T-cell (primary cell): ENCODE data around the gene SNX25. TPM values are rescaled to one million over a fixed set of nuclear protein-coding genes. Genes with fewer than 3 reads are reported as not detected.

ENCODE experiments used
- ATAC-seq, 4 experiments: fragments of 200-7000 bp in 3 of 4; fragments of 150-1000 bp in 1 of 4; cut with Tn5 transposase; replicated peaks in 1 of 4; 1 replicate in 3 of 4; 2 replicates in 1 of 4; pipeline ENCODE4 v1.10.0; 2021; ENCODE audit warnings: moderate library complexity in 3 of 4, mild to moderate bottlenecking in 2 of 4, moderate number of reproducible peaks in 1 of 4
- CTCF ChIA-PET, 2 donors: fragments of 300-600 bp; sonication (Branson Sonifier 250); formaldehyde crosslinking; loops; one replicate each; lab custom pipeline; 2022; ENCODE audit warnings: antibody characterized with exemption in 2 of 2; lab: Charles Lee
- POLR2A ChIA-PET, 2 donors: fragments of 300-600 bp; sonication (Branson Sonifier 250); formaldehyde crosslinking; loops; one replicate each; lab custom pipeline; 2022; ENCODE audit warnings: antibody characterized with exemption in 2 of 2; lab: Charles Lee
- DNase-seq, 35 experiments: peaks; one replicate each; pipeline versions ENCODE4 v3.0.0 to v3.0.0-alpha.2; 2013 to 2023
- H3K27ac ChIP-seq: one replicate; pipeline ENCODE4 v1.5.1; 2013; ENCODE audit warnings: low read length
- H3K27me3 ChIP-seq, 2 experiments: replicated peaks in 1 of 2; 1 replicate in 1 of 2; 2 replicates in 1 of 2; pipeline versions ENCODE4 v1.6.1 to v1.7.0; 2013; ENCODE audit warnings: low read length in 1 of 2, mixed read lengths in 1 of 2; ENCODE audit not compliant: control insufficient read depth in 2 of 2, insufficient read depth in 2 of 2; ENCODE audit errors: extremely low read depth in 1 of 2
- H3K36me3 ChIP-seq, 2 donors: 1 replicate in 1 of 2; 2 replicates in 1 of 2; pipeline versions ENCODE4 v1.6.1 to v1.7.0; 2013; ENCODE audit warnings: low read length in 1 of 2; ENCODE audit not compliant: control insufficient read depth in 2 of 2, insufficient read depth in 1 of 2; ENCODE audit errors: extremely low read depth in 1 of 2
- H3K4me1 ChIP-seq, 2 experiments: 1 replicate in 1 of 2; 2 replicates in 1 of 2; pipeline versions ENCODE4 v1.6.1 to v1.7.0; 2013; ENCODE audit warnings: low read length in 2 of 2, mixed read lengths in 1 of 2; ENCODE audit not compliant: insufficient read depth in 2 of 2, control insufficient read depth in 1 of 2; ENCODE audit errors: extremely low read depth in 1 of 2
- H3K4me3 ChIP-seq, 2 donors: 1 replicate in 1 of 2; 2 replicates in 1 of 2; pipeline versions ENCODE4 v1.5.1 to v1.7.0; 2013; ENCODE audit warnings: mild to moderate bottlenecking in 2 of 2, low read length in 1 of 2, moderate library complexity in 1 of 2; ENCODE audit not compliant: control insufficient read depth in 1 of 2; ENCODE audit errors: extremely low read depth in 1 of 2
- H3K9me3 ChIP-seq: 2 replicates; pipeline ENCODE4 v1.7.0; 2013
- H3K27ac Mint-ChIP-seq, 2 donors: one replicate each; pipeline ENCODE4 v1.8.0; 2020 to 2021; ENCODE audit warnings: mild to moderate bottlenecking in 2 of 2, mixed read lengths in 2 of 2
- H3K27me3 Mint-ChIP-seq, 2 donors: one replicate each; pipeline ENCODE4 v1.8.0; 2021 to 2022; ENCODE audit warnings: mixed read lengths in 2 of 2
- H3K36me3 Mint-ChIP-seq: one replicate; pipeline ENCODE4 v1.8.0; 2021; ENCODE audit warnings: mixed read lengths
- H3K4me1 Mint-ChIP-seq, 3 donors: one replicate each; pipeline ENCODE4 v1.8.0; 2020 to 2022; ENCODE audit warnings: mixed read lengths in 3 of 3, mild to moderate bottlenecking in 1 of 3
- H3K4me3 Mint-ChIP-seq, 3 donors: one replicate each; pipeline ENCODE4 v1.8.0; 2020 to 2022; ENCODE audit warnings: mild to moderate bottlenecking in 3 of 3, mixed read lengths in 3 of 3, moderate library complexity in 3 of 3
- H3K9me3 Mint-ChIP-seq, 3 donors: one replicate each; pipeline ENCODE4 v1.8.0; 2020 to 2022; ENCODE audit warnings: mixed read lengths in 3 of 3
- WGBS: methylation state at CpG from one replicate; pipeline ENCODE4 v1.1.5; 2013; ENCODE audit warnings: missing lambda C conversion rate; ENCODE audit not compliant: insufficient coverage; 5-methylcytosine and 5-hydroxymethylcytosine counted together
- total RNA-seq, 35 experiments: library from RNA in 6 of 35; stranded (reverse) in 6 of 35; fragments of 120-200 nt in 1 of 35; gene quantifications; one replicate each; pipeline versions ENCODE4 v1.2.1 to v1.2.4 and lab custom pipeline; 2013 to 2026

Gene SNX25
- total RNA-seq, 5 donors from 2014 or later (not counting 1 experiment from before 2014, with no cell fraction given), result 14.0 to 19.3 (median 16.4) TPM

DNA sequence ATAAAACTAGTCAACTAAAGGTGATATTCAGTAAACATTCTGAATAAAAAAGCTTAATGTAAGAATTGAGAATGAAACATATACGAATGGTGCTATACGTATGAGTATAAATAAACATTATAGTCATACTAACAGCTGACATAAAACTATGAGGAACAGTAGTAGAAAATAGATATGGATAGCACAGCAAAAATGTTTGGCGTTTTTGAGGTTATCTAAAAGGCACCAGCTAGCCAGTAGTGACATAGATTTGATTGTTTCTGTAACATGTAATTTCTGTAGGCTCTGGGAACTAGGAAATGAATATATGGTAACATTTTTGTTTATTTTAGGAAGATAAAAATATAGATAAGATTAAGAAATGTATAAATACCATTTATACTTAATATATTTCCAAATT is 69.3 kb downstream of the SNX25 start:
- no peak overlapping the region for H3K27ac Mint-ChIP-seq
- H3K27me3 ChIP-seq, result no peaks in the 10 kb centered on the region
- no peaks in the 10 kb centered on the region for H3K4me1 ChIP-seq
- no peaks in the 10 kb centered on the region for H3K9me3 ChIP-seq
- H3K27me3 Mint-ChIP-seq, result no peaks in the 10 kb centered on the region
- no peak overlapping the region for H3K4me3 Mint-ChIP-seq
- no CpG with 5 or more reads among the region's 3 CpGs for WGBS
- no peak for ATAC-seq
- POLR2A ChIA-PET, result interaction anchor here in 1 of 2 donors (0.8 kb wide), 1 partner anchor 21 kb away, joined by 3 read pairs; no protein-coding TSS in a partner anchor
- H3K4me3 ChIP-seq, result no peak overlapping the region
- DNase-seq, result no peak
- no peak overlapping the region for H3K27ac ChIP-seq
- H3K36me3 Mint-ChIP-seq, result peaks cover 26% of the 10 kb centered on the region
- peaks cover 4 to 6% (median 4%) of the 10 kb centered on the region in 3 donors for H3K4me1 Mint-ChIP-seq
- peaks cover 0 to 5% of the 10 kb centered on the region in 2 donors for H3K36me3 ChIP-seq
- no peaks in the 10 kb centered on the region for H3K9me3 Mint-ChIP-seq
- CTCF ChIA-PET, result no interaction called here

DNA sequence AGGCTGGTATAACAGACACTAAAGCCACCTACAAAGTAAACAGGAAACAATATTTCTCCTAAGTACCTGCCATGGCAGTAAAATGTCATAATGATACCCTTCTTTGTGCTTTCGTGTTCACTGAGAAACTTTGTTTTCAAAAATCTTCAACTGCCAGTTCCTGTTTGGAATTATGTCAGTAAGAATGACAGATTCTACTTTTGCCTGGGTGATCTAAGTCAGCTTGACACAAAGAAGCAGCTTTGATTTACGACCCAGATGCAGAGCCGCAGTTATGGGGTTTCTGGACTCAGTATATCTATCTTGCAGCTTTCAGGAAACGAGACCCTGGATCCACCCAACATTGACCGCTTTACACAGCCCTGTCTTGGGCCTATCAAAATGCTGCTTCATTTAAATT is 71.2 kb downstream of the SNX25 start:
- POLR2A ChIA-PET, result no interaction called here
- H3K4me3 Mint-ChIP-seq, result no peak overlapping the region
- ATAC-seq (no peak), DNase-seq (no peak)
- peaks cover 4 to 6% (median 4%) of the 10 kb centered on the region in 3 donors for H3K4me1 Mint-ChIP-seq
- no peak overlapping the region for H3K27ac Mint-ChIP-seq
- peaks cover 0 to 5% of the 10 kb centered on the region in 2 donors for H3K36me3 ChIP-seq
- H3K27me3 Mint-ChIP-seq, result no peaks in the 10 kb centered on the region
- no peaks in the 10 kb centered on the region for H3K9me3 ChIP-seq
- WGBS, result 55% methylated on average over 5 of the region's 5 CpGs
- H3K27me3 ChIP-seq, result no peaks in the 10 kb centered on the region
- no peak overlapping the region for H3K27ac ChIP-seq
- CTCF ChIA-PET, result no interaction called here
- H3K36me3 Mint-ChIP-seq, result peaks cover 27% of the 10 kb centered on the region
- no peaks in the 10 kb centered on the region for H3K9me3 Mint-ChIP-seq
- no peaks in the 10 kb centered on the region for H3K4me1 ChIP-seq
- no peak overlapping the region for H3K4me3 ChIP-seq

DNA sequence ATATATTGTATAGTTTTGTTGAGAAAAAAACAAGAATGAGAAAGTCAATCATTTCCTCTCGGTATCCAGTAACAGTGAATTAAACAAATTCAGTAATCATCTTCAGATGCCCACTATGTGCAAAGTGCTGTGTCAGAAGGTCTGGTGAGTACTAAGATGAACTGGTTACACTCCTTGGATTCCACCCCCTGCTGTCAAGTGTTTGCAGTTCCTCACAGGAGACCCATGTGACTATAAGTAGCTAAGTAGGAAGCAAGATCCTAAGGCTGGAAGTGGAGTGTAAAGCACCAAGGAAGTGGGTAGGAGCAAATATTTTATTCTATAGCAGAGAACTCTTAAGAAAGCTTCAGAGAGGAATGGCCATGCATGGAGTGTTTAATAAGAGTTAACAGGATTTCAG is 73.6 kb downstream of the SNX25 start:
- Histone ChIP-seq H3K27ac (no peak overlapping the region), H3K27me3 (no peaks in the 10 kb centered on the region), H3K4me3 (no peak overlapping the region), H3K4me1 (no peaks in the 10 kb centered on the region), H3K36me3 (peaks cover 0 to 5% of the 10 kb centered on the region in 2 donors), H3K9me3 (no peaks in the 10 kb centered on the region)
- H3K9me3 Mint-ChIP-seq, result no peaks in the 10 kb centered on the region
- DNase-seq, result no peak
- CTCF ChIA-PET, result interaction anchor here in 1 of 2 donors (0.6 to 0.9 kb wide), 2 partner anchors 13 to 99 kb away, joined by 3 read pairs; no protein-coding TSS in a partner anchor
- peaks cover 2 to 6% (median 4%) of the 10 kb centered on the region in 3 donors for H3K4me1 Mint-ChIP-seq
- peaks cover 16% of the 10 kb centered on the region for H3K36me3 Mint-ChIP-seq
- POLR2A ChIA-PET, result interaction anchor here in 1 of 2 donors (0.6 kb wide), 1 partner anchor 27 kb away, joined by 4 read pairs; no protein-coding TSS in a partner anchor
- no peaks in the 10 kb centered on the region for H3K27me3 Mint-ChIP-seq
- WGBS, result no CpG with 5 or more reads among the region's 1 CpG
- ATAC-seq, result no peak
- H3K4me3 Mint-ChIP-seq, result no peak overlapping the region
- H3K27ac Mint-ChIP-seq, result no peak overlapping the region

DNA sequence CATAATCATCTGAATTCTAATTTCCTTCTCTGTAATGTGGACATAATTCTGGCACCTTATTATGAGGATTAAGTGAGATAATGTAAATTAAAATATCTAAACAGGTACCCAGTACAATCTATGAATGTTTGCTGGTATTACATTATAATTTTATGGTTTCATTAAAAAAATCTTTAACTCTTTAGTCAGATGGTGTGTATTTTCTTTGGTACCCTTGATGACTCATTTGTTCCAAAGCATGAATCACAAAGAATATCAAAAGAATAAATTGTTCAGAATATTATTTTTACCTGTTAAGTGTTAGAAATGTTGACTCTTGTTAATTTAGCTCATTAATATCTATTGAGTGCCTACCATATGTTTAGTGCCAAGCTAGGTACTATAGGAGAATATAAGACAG is 74.3 kb downstream of the SNX25 start:
- no peak overlapping the region for H3K4me3 Mint-ChIP-seq
- ATAC-seq (no peak), DNase-seq (no peak)
- Histone ChIP-seq H3K27me3 (no peaks in the 10 kb centered on the region), H3K27ac (no peak overlapping the region), H3K4me3 (no peak overlapping the region), H3K36me3 (peaks cover 0 to 7% of the 10 kb centered on the region in 2 donors), H3K9me3 (no peaks in the 10 kb centered on the region), H3K4me1 (no peaks in the 10 kb centered on the region)
- H3K36me3 Mint-ChIP-seq, result peaks cover 15% of the 10 kb centered on the region
- no peak overlapping the region for H3K27ac Mint-ChIP-seq
- H3K4me1 Mint-ChIP-seq, result peaks cover 2 to 6% (median 4%) of the 10 kb centered on the region in 3 donors
- CTCF ChIA-PET, result no interaction called here
- H3K9me3 Mint-ChIP-seq, result no peaks in the 10 kb centered on the region
- POLR2A ChIA-PET, result interaction anchor here in 1 of 2 donors (0.6 kb wide), 1 partner anchor 28 kb away, joined by 4 read pairs; no protein-coding TSS in a partner anchor
- H3K27me3 Mint-ChIP-seq, result no peaks in the 10 kb centered on the region

DNA sequence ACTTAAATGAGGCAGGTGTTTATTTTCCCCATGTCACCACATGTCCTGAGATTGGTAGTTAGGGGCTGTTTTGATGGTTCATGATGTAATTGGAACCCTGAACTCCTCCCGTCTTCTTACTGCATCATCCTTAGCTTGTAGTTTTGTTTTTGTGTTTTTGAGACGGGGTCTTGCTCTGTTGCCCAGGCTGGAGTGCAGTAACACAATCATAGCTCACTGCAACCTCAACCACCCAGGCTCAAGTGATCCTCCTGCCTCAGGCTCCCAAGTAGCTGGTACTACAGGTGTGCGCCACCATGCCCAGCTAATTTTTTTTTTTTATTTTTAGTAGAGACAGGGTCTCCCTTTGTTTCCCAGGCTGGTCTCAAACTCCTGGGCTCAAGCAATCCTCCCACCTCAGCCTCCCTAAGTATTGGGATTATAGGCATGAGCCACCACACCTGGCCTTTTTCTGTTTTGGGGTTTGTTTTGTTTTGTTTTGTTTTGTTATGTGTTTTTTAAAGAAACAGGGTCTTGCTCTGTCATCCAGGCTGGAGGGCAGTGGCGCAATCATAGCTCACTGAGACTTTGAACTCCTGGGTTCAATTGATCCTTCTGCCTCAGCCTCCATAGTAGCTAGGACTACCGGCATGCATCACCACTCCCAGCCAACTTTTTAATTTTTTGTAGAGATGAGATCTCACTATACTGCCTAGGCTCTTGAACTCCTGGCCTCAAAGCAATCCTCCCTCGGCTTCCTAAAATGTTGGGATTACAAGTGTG is 76.4 kb downstream of the SNX25 start:
- H3K27ac Mint-ChIP-seq, result no peak overlapping the region
- peaks cover 0 to 6% (median 2%) of the 10 kb centered on the region in 3 donors for H3K4me1 Mint-ChIP-seq
- no peaks in the 10 kb centered on the region for H3K27me3 ChIP-seq
- peaks cover 35% of the 10 kb centered on the region for H3K36me3 Mint-ChIP-seq
- DNase-seq, result no peak
- POLR2A ChIA-PET, result no interaction called here
- H3K9me3 Mint-ChIP-seq, result no peaks in the 10 kb centered on the region
- no peaks in the 10 kb centered on the region for H3K9me3 ChIP-seq
- H3K27ac ChIP-seq, result no peak overlapping the region
- CTCF ChIA-PET, result interaction anchor here (0.5 to 1.4 kb wide), 3 partner anchors 29 to 102 kb away, joined by 3 to 5 read pairs (median 4); no protein-coding TSS in a partner anchor
- no peaks in the 10 kb centered on the region for H3K27me3 Mint-ChIP-seq
- no peak overlapping the region for H3K4me3 ChIP-seq
- 83% methylated on average over 2 of the region's 6 CpGs for WGBS
- no peak for ATAC-seq
- peaks cover 0 to 15% of the 10 kb centered on the region in 2 donors for H3K36me3 ChIP-seq
- H3K4me3 Mint-ChIP-seq, result no peak overlapping the region
- H3K4me1 ChIP-seq, result no peaks in the 10 kb centered on the region

DNA sequence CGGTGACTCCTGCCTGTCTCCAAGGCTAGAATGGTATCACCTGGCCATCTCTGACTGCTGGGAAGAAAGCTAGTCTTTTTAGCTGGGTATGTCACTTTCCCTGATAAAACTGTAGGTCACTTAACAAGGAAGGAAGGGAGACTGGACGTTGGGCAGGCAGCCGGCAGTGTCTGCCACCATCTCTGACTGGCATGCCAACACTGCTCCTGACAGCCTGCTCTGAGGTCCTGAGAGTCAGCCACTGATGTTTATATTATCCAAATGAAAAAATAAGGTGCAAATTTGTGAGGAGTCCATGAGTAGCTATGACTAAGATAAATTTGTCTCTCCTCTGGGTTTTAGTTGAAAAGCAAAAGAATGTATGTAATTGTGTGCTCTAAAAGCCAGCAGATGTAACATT is 77.2 kb downstream of the SNX25 start:
- H3K27me3 Mint-ChIP-seq, result no peaks in the 10 kb centered on the region
- H3K4me3 Mint-ChIP-seq, result no peak overlapping the region
- Histone ChIP-seq H3K27ac (no peak overlapping the region), H3K27me3 (no peaks in the 10 kb centered on the region), H3K4me1 (no peaks in the 10 kb centered on the region), H3K36me3 (peaks cover 0 to 15% of the 10 kb centered on the region in 2 donors), H3K4me3 (no peak overlapping the region), H3K9me3 (no peaks in the 10 kb centered on the region)
- WGBS, result 100% methylated on average over 3 of the region's 3 CpGs
- H3K27ac Mint-ChIP-seq, result no peak overlapping the region
- ChIA-PET POLR2A (interaction anchor here in 1 of 2 donors (0.5 kb wide), 1 partner anchor 103 kb away, joined by 3 read pairs; no protein-coding TSS in a partner anchor), CTCF (interaction anchor here in 1 of 2 donors (0.5 kb wide), 1 partner anchor 28 kb away, joined by 5 read pairs; no protein-coding TSS in a partner anchor)
- no peak for DNase-seq
- H3K9me3 Mint-ChIP-seq, result no peaks in the 10 kb centered on the region
- ATAC-seq, result no peak
- peaks cover 39% of the 10 kb centered on the region for H3K36me3 Mint-ChIP-seq
- H3K4me1 Mint-ChIP-seq, result peaks cover 0 to 6% (median 0%) of the 10 kb centered on the region in 3 donors
